ENCODE data around the gene DZANK1. TPM values are rescaled to one million over a fixed set of nuclear protein-coding genes. Genes with fewer than 3 reads are reported as not detected.

DZANK1 gene
- total and polyA plus RNA-seq, 9 donors = 2.2 to 6.5 (median 3.4) TPM

GRCh38 chr20:18372296-18372695 lies 94.5 kb downstream of the DZANK1 start:
- TF ChIP-seq CTCF (IDR thresholded peaks at IDR 0.05) = no peak
- no peak for TF ChIP-seq POLR2A (IDR thresholded peaks at IDR 0.05)
- no peak for TF ChIP-seq EP300 (IDR thresholded peaks at IDR 0.05)
- Histone ChIP-seq H3K27me3 (no peaks in the 10 kb centered on the region), H3K27ac (no peak overlapping the region)

GRCh38 chr20:18364768-18365167 lies 102.1 kb downstream of the DZANK1 start:
- no peak overlapping the region for H3K27ac ChIP-seq
- H3K9me3 ChIP-seq = no peaks in the 10 kb centered on the region
- intact Hi-C loops (cut with DNase I) = no loop called here
- DNase-seq = no peak
- 72 to 80% (median 76%) methylated on average over 2 of the region's 2 CpGs for WGBS, 3 donors
- TF ChIP-seq CTCF (IDR thresholded peaks at IDR 0.05) (no peak), POLR2A (IDR thresholded peaks at IDR 0.05) (no peak), EP300 (IDR thresholded peaks at IDR 0.05) (no peak)
- no peaks in the 10 kb centered on the region for H3K4me1 ChIP-seq (ENCODE audit: insufficient read depth)
- H3K36me3 ChIP-seq = no peaks in the 10 kb centered on the region
- H3K4me3 ChIP-seq = no peak overlapping the region
- no peaks in the 10 kb centered on the region for H3K27me3 ChIP-seq

More at GRCh38 chr20:18372296-18372695, 94.5 kb downstream of the DZANK1 start:
- Histone ChIP-seq H3K4me1 (ENCODE audit: insufficient read depth) (no peaks in the 10 kb centered on the region), H3K36me3 (no peaks in the 10 kb centered on the region), H3K9me3 (no peaks in the 10 kb centered on the region), H3K4me3 (no peak overlapping the region)
- DNase-seq = no peak
- WGBS, 3 donors = 36 to 48% (median 41%) methylated on average over 1 of the region's 1 CpG
- intact Hi-C loops (cut with DNase I) = no loop called here

GRCh38 chr20:18363708-18364107 lies 103.1 kb downstream of the DZANK1 start:
- Histone ChIP-seq H3K36me3 (no peaks in the 10 kb centered on the region), H3K27ac (no peak overlapping the region)
- WGBS, 3 donors = 85 to 90% (median 90%) methylated on average over 2 of the region's 2 CpGs

GRCh38 chr20:18362916-18363315 lies 103.9 kb downstream of the DZANK1 start:
- DNase-seq = no peak
- 86 to 88% (median 87%) methylated on average over 13 of the region's 13 CpGs for WGBS, 3 donors
- Histone ChIP-seq H3K4me1 (ENCODE audit: insufficient read depth) (no peaks in the 10 kb centered on the region), H3K27ac (no peak overlapping the region), H3K9me3 (no peaks in the 10 kb centered on the region), H3K27me3 (no peaks in the 10 kb centered on the region), H3K4me3 (no peak overlapping the region), H3K36me3 (no peaks in the 10 kb centered on the region)
- TF ChIP-seq POLR2A (IDR thresholded peaks at IDR 0.05) (no peak), CTCF (IDR thresholded peaks at IDR 0.05) (no peak)
- intact Hi-C loops (cut with DNase I) = no loop called here

More at GRCh38 chr20:18363708-18364107, 103.1 kb downstream of the DZANK1 start:
- no peak for DNase-seq
- Histone ChIP-seq H3K9me3 (no peaks in the 10 kb centered on the region), H3K27me3 (no peaks in the 10 kb centered on the region), H3K4me1 (ENCODE audit: insufficient read depth) (no peaks in the 10 kb centered on the region), H3K4me3 (no peak overlapping the region)
- intact Hi-C loops (cut with DNase I) = no loop called here
- TF ChIP-seq CTCF (IDR thresholded peaks at IDR 0.05) = no peak
- no peak for TF ChIP-seq EP300 (IDR thresholded peaks at IDR 0.05)
- no peak for TF ChIP-seq POLR2A (IDR thresholded peaks at IDR 0.05)

Measured in ovary (tissue), 9 donors.